GM23338 (cell line): ENCODE measurements around the gene SOX11. TPM values are rescaled to one million over a fixed set of nuclear protein-coding genes. Genes with fewer than 3 reads are reported as not detected.

Experiments
- ATAC-seq: fragments of 200-7000 bp; cut with Tn5 transposase; 3 replicates; pipeline ENCODE4 v1.9.1; 2020
- DNase-seq: peaks from one replicate; pipeline ENCODE4 v3.0.0-alpha.2; 2015; ENCODE audit warnings: low spot score
- H2AFZ ChIP-seq: fragments of 200-600 bp; sonication (generic); 2 replicates; pipeline ENCODE4 v1.8.0; 2016; ENCODE audit warnings: antibody characterized with exemption, mild to moderate bottlenecking, moderate library complexity
- H3F3A ChIP-seq: fragments of 200-600 bp; sonication (generic); replicated peaks from 2 replicates; pipeline ENCODE4 v1.8.0; 2017; ENCODE audit warnings: antibody characterized with exemption, mixed run types, low read depth
- H3K27ac ChIP-seq: fragments of 200-600 bp; sonication (generic); 2 replicates; pipeline ENCODE4 v1.6.1; 2016; ENCODE audit warnings: low read depth
- H3K27me3 ChIP-seq: fragments of 200-600 bp; sonication (generic); 2 replicates; pipeline ENCODE4 v1.8.0; 2016; ENCODE audit warnings: mild to moderate bottlenecking, mixed run types, moderate library complexity; ENCODE audit not compliant: insufficient read depth
- H3K36me3 ChIP-seq: fragments of 200-600 bp; sonication (generic); 2 replicates; pipeline ENCODE4 v1.8.0; 2016; ENCODE audit warnings: mild to moderate bottlenecking; ENCODE audit not compliant: insufficient read depth
- H3K4me1 ChIP-seq: fragments of 200-600 bp; sonication (generic); 2 replicates; pipeline ENCODE4 v1.8.0; 2016; ENCODE audit warnings: mild to moderate bottlenecking, moderate library complexity; ENCODE audit not compliant: insufficient read depth
- H3K4me2 ChIP-seq: fragments of 200-600 bp; sonication (generic); 2 replicates; pipeline ENCODE4 v1.7.1; 2017; ENCODE audit warnings: mixed run types
- H3K4me3 ChIP-seq: fragments of 200-600 bp; sonication (generic); 2 replicates; pipeline ENCODE4 v1.6.1; 2016; ENCODE audit warnings: mixed run types
- H3K79me2 ChIP-seq: fragments of 200-600 bp; sonication (generic); replicated peaks from 2 replicates; pipeline ENCODE4 v1.8.0; 2017; ENCODE audit warnings: mild to moderate bottlenecking; ENCODE audit not compliant: insufficient read depth
- H3K9me2 ChIP-seq: fragments of 200-600 bp; sonication (generic); 2 replicates; pipeline ENCODE4 v1.8.0; 2017; ENCODE audit not compliant: insufficient read depth
- H4K20me1 ChIP-seq: fragments of 200-600 bp; sonication (generic); replicated peaks from 2 replicates; pipeline ENCODE4 v1.8.0; 2017; ENCODE audit warnings: mild to moderate bottlenecking; ENCODE audit not compliant: insufficient read depth
- H3K27ac Mint-ChIP-seq: 2 replicates; pipeline ENCODE4 v1.8.0; 2020; ENCODE audit warnings: inconsistent platforms, mild to moderate bottlenecking, moderate library complexity, mixed read lengths
- H3K27me3 Mint-ChIP-seq: 3 replicates; pipeline ENCODE4 v1.8.0; 2022; ENCODE audit warnings: low read depth, mild to moderate bottlenecking, moderate library complexity, mixed read lengths, inconsistent platforms; ENCODE audit not compliant: insufficient read depth, poor library complexity
- H3K36me3 Mint-ChIP-seq: 3 replicates; pipeline ENCODE4 v1.8.0; 2021; ENCODE audit warnings: low read depth, mild to moderate bottlenecking, inconsistent platforms, moderate library complexity, mixed read lengths
- H3K4me1 Mint-ChIP-seq: 3 replicates; pipeline ENCODE4 v1.8.0; 2020; ENCODE audit warnings: mild to moderate bottlenecking, inconsistent platforms, mixed read lengths
- H3K4me3 Mint-ChIP-seq: 3 replicates; pipeline ENCODE4 v1.8.0; 2021; ENCODE audit warnings: moderate library complexity, mild to moderate bottlenecking, inconsistent platforms, mixed read lengths
- H3K9me3 Mint-ChIP-seq: 3 replicates; pipeline ENCODE4 v1.8.0; 2020; ENCODE audit warnings: moderate library complexity, mild to moderate bottlenecking, inconsistent platforms, mixed read lengths
- CREB1 ChIP-seq: fragments of 250-450 bp; sonication (Bioruptor Pico); IDR thresholded peaks from 2 replicates; pipeline ENCODE4 v1.5.0; 2020; ENCODE audit warnings: low read depth, mild to moderate bottlenecking, moderate library complexity
- CTCF ChIP-seq, 2 experiments: fragments of 200-600 bp in 1 of 2; sonication (generic) in 1 of 2; conservative IDR thresholded peaks; 2 replicates each; pipeline versions ENCODE4 v1.5.1 to v1.6.1; 2016 to 2017; ENCODE audit warnings: antibody characterized with exemption in 2 of 2, low read depth in 2 of 2, mild to moderate bottlenecking in 2 of 2, moderate library complexity in 1 of 2
- EZH2 ChIP-seq: fragments of 200-600 bp; sonication (generic); IDR thresholded peaks from one replicate; pipeline ENCODE4 v1.8.0; 2017; ENCODE audit warnings: antibody characterized with exemption, mild to moderate bottlenecking, low read depth; ENCODE audit not compliant: unreplicated experiment
- EZH2phosphoT487 ChIP-seq: fragments of 200-600 bp; sonication (generic); IDR thresholded peaks from one replicate; pipeline ENCODE4 v1.8.1; 2018; ENCODE audit warnings: antibody characterized with exemption; ENCODE audit not compliant: unreplicated experiment
- JUNB ChIP-seq: IDR thresholded peaks from one replicate; pipeline ENCODE4 v1.6.1; 2016; ENCODE audit warnings: antibody characterized with exemption; ENCODE audit not compliant: unreplicated experiment
- NANOG ChIP-seq: IDR thresholded peaks from 2 replicates; pipeline ENCODE4 v1.6.1; 2016; ENCODE audit warnings: antibody characterized with exemption, borderline replicate concordance
- POLR2AphosphoS5 ChIP-seq: IDR thresholded peaks from 2 replicates; pipeline ENCODE4 v1.6.1; 2016; ENCODE audit warnings: antibody characterized with exemption, low read depth
- STAT1 ChIP-seq: IDR thresholded peaks from one replicate; pipeline ENCODE4 v1.6.1; 2016; ENCODE audit warnings: antibody characterized with exemption; ENCODE audit not compliant: unreplicated experiment
- ZNF114 ChIP-seq: fragments of 250-450 bp; sonication (Bioruptor Pico); IDR thresholded peaks from 2 replicates; pipeline ENCODE4 v1.5.0; 2020; ENCODE audit warnings: mild to moderate bottlenecking, moderate library complexity
- ZNF331 ChIP-seq: fragments of 250-450 bp; sonication (Bioruptor Pico); IDR thresholded peaks from 2 replicates; pipeline ENCODE4 v1.5.0; 2020; ENCODE audit warnings: low read depth, mild to moderate bottlenecking, moderate library complexity
- polyA plus RNA-seq: library from polyadenylated mRNA; unstranded; fragments of >200 nt; fragmentation: Nextera tagmentation; extraction: Ambion mirVana; gene quantifications from 2 replicates; pipeline ENCODE4 v1.2.1, GENCODE V29; 2016
- total RNA-seq: library from RNA; depleted of rRNA; stranded (reverse); fragments of >200 nt; shearing (Covaris generic); gene quantifications from 2 replicates; pipeline ENCODE4 v1.2.3, GENCODE V29; 2014
- TF ChIP-seq, protein P1 (sequence below): IDR thresholded peaks from 2 replicates; pipeline ENCODE4 v1.6.1; 2016; ENCODE audit warnings: antibody characterized with exemption
- TF ChIP-seq, protein P2 (sequence below): fragments of 250-450 bp; sonication (Bioruptor Pico); IDR thresholded peaks from 2 replicates; pipeline ENCODE4 v1.5.0; 2020; ENCODE audit warnings: mild to moderate bottlenecking, moderate library complexity
- TF ChIP-seq, protein P3 (sequence below): IDR thresholded peaks from one replicate; pipeline ENCODE4 v1.6.1; 2018; ENCODE audit warnings: antibody characterized with exemption; ENCODE audit not compliant: unreplicated experiment

Gene SOX11
- total and polyA plus RNA-seq, 2 experiments from 2014 or later = 26.5 to 33.2 TPM

GRCh38 chr2:5727235-5727634, 35.1 kb downstream of the SOX11 start:
- Histone ChIP-seq H3K36me3 (no peaks in the 10 kb centered on the region), H3K27me3 (no peaks in the 10 kb centered on the region), H3K27ac (peak overlapping the region; percentile 55; the same call in 1 of the 2 replicates), H3K4me3 (peak overlapping the region; percentile 42; the same call in 1 of the 2 replicates), H3K9me2 (no peaks in the 10 kb centered on the region), H3K4me2 (peak overlapping the region; percentile 67), H3K4me1 (peaks cover 13% of the 10 kb centered on the region), H2AFZ (no peak overlapping the region), H3K79me2 (no peaks in the 10 kb centered on the region), H4K20me1 (no peaks in the 10 kb centered on the region), H3F3A (0 out of 2 replicates have a peak, but pooled peaks cover 5% of the 10 kb centered on the region)
- peaks cover 46% of the 10 kb centered on the region for H3K4me1 Mint-ChIP-seq
- no peak for TF ChIP-seq ZNF114 (CRISPR knock-in tag)
- TF ChIP-seq JUNB = no peak
- no peak for TF ChIP-seq ZNF331 (CRISPR knock-in tag)
- TF ChIP-seq, protein P1, sequence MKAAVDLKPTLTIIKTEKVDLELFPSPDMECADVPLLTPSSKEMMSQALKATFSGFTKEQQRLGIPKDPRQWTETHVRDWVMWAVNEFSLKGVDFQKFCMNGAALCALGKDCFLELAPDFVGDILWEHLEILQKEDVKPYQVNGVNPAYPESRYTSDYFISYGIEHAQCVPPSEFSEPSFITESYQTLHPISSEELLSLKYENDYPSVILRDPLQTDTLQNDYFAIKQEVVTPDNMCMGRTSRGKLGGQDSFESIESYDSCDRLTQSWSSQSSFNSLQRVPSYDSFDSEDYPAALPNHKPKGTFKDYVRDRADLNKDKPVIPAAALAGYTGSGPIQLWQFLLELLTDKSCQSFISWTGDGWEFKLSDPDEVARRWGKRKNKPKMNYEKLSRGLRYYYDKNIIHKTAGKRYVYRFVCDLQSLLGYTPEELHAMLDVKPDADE = no peak
- TF ChIP-seq, protein P2, sequence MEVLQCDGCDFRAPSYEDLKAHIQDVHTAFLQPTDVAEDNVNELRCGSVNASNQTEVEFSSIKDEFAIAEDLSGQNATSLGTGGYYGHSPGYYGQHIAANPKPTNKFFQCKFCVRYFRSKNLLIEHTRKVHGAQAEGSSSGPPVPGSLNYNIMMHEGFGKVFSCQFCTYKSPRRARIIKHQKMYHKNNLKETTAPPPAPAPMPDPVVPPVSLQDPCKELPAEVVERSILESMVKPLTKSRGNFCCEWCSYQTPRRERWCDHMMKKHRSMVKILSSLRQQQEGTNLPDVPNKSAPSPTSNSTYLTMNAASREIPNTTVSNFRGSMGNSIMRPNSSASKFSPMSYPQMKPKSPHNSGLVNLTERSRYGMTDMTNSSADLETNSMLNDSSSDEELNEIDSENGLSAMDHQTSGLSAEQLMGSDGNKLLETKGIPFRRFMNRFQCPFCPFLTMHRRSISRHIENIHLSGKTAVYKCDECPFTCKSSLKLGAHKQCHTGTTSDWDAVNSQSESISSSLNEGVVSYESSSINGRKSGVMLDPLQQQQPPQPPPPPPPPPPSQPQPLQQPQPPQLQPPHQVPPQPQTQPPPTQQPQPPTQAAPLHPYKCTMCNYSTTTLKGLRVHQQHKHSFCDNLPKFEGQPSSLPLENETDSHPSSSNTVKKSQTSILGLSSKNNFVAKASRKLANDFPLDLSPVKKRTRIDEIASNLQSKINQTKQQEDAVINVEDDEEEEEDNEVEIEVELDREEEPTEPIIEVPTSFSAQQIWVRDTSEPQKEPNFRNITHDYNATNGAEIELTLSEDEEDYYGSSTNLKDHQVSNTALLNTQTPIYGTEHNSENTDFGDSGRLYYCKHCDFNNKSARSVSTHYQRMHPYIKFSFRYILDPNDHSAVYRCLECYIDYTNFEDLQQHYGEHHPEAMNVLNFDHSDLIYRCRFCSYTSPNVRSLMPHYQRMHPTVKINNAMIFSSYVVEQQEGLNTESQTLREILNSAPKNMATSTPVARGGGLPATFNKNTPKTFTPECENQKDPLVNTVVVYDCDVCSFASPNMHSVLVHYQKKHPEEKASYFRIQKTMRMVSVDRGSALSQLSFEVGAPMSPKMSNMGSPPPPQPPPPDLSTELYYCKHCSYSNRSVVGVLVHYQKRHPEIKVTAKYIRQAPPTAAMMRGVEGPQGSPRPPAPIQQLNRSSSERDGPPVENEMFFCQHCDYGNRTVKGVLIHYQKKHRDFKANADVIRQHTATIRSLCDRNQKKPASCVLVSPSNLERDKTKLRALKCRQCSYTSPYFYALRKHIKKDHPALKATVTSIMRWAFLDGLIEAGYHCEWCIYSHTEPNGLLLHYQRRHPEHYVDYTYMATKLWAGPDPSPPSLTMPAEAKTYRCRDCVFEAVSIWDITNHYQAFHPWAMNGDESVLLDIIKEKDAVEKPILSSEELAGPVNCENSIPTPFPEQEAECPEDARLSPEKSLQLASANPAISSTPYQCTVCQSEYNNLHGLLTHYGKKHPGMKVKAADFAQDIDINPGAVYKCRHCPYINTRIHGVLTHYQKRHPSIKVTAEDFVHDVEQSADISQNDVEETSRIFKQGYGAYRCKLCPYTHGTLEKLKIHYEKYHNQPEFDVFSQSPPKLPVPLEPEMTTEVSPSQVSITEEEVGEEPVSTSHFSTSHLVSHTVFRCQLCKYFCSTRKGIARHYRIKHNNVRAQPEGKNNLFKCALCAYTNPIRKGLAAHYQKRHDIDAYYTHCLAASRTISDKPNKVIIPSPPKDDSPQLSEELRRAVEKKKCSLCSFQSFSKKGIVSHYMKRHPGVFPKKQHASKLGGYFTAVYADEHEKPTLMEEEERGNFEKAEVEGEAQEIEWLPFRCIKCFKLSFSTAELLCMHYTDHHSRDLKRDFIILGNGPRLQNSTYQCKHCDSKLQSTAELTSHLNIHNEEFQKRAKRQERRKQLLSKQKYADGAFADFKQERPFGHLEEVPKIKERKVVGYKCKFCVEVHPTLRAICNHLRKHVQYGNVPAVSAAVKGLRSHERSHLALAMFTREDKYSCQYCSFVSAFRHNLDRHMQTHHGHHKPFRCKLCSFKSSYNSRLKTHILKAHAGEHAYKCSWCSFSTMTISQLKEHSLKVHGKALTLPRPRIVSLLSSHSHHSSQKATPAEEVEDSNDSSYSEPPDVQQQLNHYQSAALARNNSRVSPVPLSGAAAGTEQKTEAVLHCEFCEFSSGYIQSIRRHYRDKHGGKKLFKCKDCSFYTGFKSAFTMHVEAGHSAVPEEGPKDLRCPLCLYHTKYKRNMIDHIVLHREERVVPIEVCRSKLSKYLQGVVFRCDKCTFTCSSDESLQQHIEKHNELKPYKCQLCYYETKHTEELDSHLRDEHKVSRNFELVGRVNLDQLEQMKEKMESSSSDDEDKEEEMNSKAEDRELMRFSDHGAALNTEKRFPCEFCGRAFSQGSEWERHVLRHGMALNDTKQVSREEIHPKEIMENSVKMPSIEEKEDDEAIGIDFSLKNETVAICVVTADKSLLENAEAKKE = no peak
- TF ChIP-seq POLR2AphosphoS5 = no peak
- no peak for TF ChIP-seq NANOG
- no peak for TF ChIP-seq EZH2
- no peak for TF ChIP-seq STAT1
- TF ChIP-seq, protein P3, sequence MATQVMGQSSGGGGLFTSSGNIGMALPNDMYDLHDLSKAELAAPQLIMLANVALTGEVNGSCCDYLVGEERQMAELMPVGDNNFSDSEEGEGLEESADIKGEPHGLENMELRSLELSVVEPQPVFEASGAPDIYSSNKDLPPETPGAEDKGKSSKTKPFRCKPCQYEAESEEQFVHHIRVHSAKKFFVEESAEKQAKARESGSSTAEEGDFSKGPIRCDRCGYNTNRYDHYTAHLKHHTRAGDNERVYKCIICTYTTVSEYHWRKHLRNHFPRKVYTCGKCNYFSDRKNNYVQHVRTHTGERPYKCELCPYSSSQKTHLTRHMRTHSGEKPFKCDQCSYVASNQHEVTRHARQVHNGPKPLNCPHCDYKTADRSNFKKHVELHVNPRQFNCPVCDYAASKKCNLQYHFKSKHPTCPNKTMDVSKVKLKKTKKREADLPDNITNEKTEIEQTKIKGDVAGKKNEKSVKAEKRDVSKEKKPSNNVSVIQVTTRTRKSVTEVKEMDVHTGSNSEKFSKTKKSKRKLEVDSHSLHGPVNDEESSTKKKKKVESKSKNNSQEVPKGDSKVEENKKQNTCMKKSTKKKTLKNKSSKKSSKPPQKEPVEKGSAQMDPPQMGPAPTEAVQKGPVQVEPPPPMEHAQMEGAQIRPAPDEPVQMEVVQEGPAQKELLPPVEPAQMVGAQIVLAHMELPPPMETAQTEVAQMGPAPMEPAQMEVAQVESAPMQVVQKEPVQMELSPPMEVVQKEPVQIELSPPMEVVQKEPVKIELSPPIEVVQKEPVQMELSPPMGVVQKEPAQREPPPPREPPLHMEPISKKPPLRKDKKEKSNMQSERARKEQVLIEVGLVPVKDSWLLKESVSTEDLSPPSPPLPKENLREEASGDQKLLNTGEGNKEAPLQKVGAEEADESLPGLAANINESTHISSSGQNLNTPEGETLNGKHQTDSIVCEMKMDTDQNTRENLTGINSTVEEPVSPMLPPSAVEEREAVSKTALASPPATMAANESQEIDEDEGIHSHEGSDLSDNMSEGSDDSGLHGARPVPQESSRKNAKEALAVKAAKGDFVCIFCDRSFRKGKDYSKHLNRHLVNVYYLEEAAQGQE = no peak
- TF ChIP-seq CTCF (conservative IDR thresholded peaks at IDR 0.05; ENCODE audit: low read depth in 2 of 2) = no peak
- TF ChIP-seq CREB1 (CRISPR knock-in tag) = no peak
- TF ChIP-seq EZH2phosphoT487 = no peak
- no peak for ATAC-seq
- H3K36me3 Mint-ChIP-seq = peaks cover 19% of the 10 kb centered on the region
- no peaks in the 10 kb centered on the region for H3K27me3 Mint-ChIP-seq
- no peak for DNase-seq
- H3K27ac Mint-ChIP-seq = peak overlapping the region; percentile 83
- peak overlapping the region; percentile 83 for H3K4me3 Mint-ChIP-seq
- H3K9me3 Mint-ChIP-seq = no peaks in the 10 kb centered on the region
